RCC 7860 (cell line): ENCODE data around the gene ALDH16A1.

ENCODE experiments used
- DNase-seq: peaks from one replicate; pipeline ENCODE4 v3.0.0-alpha.2; 2015; ENCODE audit warnings: low spot score
- FAIRE-seq: peaks from 2 replicates; lab custom pipeline; 2012; peaks lifted over from hg19 to GRCh38; lab: Jason Lieb, UNC

The ALDH16A1 gene

DNA sequence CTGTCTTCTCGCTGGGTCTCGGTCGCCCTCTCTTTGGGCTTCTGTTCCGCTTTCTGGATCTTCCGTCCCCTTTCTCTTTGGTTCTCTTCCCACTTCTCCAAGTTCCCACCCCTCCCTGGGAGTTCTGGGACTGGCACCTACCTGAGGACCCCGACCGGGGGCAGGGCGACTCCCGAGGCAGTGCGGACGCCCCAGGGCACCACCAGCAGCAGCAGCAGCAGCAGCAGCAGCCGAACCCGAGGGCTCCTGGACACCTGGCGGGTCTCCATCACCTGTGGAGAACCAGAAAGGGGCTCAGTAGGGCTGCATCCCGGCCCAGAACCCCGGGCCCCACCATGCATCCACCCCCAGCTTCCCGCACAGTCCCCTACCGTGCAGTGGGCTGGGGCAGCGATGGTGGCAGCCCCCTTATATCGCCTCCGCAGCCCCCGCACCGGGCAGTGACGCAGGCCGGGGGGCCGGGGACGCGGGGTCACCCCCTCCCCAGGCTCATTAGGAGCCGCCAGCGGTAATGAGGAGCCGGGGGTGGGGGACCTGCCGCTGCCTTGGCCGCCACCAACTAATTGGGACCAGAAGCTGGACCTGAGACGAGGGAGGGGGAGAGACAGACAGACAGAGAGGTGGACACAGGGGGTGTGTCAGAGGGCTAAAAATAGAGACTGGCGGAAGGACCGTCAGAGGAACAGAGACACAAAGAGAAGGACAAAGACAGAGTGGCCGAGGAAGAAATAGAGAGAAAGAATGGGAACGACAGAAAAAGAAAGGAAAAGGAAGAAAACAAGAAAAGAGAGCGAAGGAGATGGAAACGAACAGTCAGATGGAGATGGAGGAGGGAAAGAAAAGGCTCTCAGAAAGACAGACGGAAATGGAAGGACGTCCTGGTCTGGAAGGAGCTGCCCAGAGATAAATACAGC, 29.7 kb upstream of the ALDH16A1 start, which contains the start of gene PTH2:
Gene PTH2 (minus strand): TSS at position 371 of the 914 bp plus-strand sequence. CDS start 102 bp downstream, at position 269.
- FAIRE-seq (no peak), DNase-seq (no peak)

- DNase-seq: no peak
- FAIRE-seq: no peak
Observed at GRCh38 chr19:49423985-49424303, 29.1 kb upstream of the ALDH16A1 start.

DNA sequence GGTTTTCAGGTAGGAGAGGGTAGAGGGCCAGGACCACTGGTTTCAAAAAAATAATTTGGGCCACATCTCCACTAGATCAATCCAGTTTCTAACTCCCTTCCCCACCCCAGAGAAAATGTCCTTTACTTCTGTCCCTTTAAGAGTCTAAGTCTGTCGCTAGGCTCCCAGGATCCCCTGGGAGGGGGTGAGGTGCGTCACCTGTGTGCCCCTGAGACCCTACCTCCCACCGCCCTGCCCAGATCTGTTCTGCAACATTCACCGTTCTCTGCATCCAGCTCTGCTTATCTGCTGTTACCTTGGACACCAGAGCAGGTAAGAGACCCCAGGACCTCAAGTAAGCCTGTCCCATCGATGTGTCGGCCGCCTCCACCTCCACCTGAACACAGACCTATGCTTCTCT, 27.8 kb upstream of the ALDH16A1 start, which contains the start of gene GFY:
Gene GFY (plus strand): TSS at position 211 of the 400 bp plus-strand sequence. CDS start 1,043 bp downstream, outside the sequence.
- FAIRE-seq (no peak), DNase-seq (no peak)

- FAIRE-seq (no peak), DNase-seq (no peak)
Observed at GRCh38 chr19:49425922-49426592, 27.0 kb upstream of the ALDH16A1 start.

- FAIRE-seq: no peak
- DNase-seq: no peak
Observed at GRCh38 chr19:49427339-49427738, 25.7 kb upstream of the ALDH16A1 start.

DNA sequence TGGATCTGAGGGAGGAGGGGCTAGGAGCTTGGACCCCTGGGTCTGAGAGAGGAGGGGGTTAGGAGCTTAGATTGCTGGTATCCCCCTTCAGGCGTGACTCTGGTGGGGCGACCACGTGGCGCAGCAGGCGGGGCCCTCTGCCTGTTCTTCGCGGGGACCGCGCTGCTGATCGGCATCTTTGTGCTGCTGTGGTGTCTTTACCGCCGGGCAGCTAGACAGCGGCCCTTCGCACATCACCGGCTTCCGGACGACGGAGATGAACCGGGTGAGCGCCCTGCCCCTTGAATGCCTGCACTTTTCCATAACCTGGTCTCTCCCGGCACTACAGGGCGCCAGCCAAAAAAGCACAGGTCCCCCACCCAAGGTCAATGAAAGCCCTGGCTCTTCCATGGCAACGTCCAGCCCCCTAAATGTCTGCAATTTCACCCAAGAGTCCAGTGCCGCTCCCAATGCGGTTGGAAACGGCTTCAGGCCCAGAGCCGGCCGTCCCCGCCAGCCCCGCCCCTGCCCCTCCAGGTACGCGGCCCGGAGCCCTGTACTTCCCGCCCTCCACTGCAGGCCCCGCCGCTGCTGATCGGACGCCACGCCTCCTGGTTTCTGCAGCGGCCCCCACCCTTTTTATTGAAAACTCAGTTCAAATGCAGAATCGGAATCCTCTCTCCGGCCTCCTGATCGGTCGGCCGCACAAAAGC, 25.0 kb upstream of the ALDH16A1 start:
- no peak for FAIRE-seq

GRCh38 chr19:49428547-49429451, 24.2 kb upstream of the ALDH16A1 start:
- no peak for DNase-seq
- FAIRE-seq: no peak

More for the DNA sequence above, 25.0 kb upstream of the ALDH16A1 start:
- no peak for DNase-seq

GRCh38 chr19:49430172-49430677, 22.8 kb upstream of the ALDH16A1 start:
- FAIRE-seq (no peak), DNase-seq (no peak)

DNA sequence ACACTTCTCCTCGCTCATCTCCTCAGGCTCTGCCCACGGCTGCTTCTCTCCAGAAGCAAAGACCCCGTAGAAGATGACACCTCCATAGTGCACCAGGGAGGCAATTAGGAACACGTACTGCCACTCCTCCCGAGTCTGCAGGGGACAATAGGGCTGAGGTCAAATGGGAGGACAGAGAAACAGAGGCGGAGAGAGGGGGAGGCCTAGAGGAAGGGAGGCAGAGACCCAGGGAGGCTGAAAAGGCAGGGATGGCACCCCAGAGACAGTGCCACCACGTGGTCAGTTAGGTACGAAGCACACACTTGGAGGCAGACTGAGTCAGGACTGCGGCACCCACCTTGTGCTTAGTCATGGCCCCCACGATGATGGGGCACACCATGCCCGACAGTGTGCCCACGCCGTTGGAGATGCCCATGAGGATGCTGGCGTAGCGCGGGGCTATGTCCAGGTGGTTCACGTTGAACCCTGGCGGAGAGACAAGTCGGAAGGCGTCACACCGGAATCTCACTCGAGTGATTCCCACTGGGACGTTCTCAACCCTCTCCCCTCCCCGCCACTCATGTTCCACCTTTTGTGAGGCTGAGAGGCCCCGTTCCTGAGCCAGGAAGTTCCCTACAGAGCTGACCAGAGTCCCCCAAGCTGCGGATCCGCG, 22.2 kb upstream of the ALDH16A1 start:
- FAIRE-seq (no peak), DNase-seq (no peak)

DNA sequence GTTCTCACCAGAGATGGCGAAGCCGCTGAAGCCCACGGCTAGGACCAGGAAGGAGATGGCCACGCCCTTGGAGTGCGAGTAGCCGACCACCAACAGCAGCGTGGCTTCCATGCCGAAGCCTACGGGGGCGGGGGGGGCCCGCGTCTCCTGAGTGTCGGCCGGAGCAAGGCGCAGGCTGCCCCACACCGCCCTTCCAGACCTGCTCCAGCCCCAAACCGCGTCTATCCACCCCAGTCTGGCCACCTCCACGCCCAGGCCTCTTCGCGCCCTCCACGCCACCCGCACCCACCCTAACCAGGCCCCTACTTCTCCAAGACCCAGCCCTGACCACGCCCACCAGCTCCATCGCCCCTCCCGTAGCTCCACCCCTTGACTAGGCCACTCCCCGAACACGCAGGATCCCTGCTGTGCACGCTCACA, 21.7 kb upstream of the ALDH16A1 start:
- DNase-seq: no peak
- FAIRE-seq: no peak

GRCh38 chr19:49432141-49433073, 20.6 kb upstream of the ALDH16A1 start:
- no peak for FAIRE-seq
- DNase-seq: no peak

DNA sequence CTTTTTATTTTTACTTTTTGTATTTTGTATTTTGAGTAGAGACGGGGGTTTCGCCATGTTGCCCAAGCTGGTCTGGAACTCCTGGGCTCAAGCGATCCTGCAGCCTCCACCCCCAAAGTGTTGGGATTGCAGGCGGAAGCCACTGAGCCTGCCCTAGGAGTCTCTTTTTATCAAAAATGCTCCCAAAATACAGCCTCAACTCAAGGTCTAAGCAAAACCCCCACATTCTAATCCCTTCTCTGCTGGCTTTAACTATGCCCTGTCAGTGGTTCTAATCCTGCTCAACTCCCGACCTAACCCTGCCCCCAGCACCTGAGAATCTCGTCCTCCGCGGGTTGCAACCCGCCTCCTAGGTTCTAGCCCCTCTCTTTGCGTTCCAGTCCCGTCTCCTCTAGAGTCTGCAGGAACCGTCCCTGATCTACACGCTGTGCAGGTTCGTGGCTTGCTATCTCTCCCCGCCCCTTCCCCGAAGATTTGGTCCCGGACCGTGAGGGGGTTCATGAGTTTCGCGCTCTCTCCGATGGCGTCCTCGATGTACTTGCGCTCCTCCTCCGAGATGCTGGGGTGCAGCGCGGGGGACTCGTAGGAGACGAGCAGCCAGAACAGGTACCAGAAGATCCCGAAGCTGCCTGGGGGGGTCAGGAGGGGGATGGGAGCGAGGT, 19.7 kb upstream of the ALDH16A1 start:
- no peak for DNase-seq
- FAIRE-seq: no peak

DNA sequence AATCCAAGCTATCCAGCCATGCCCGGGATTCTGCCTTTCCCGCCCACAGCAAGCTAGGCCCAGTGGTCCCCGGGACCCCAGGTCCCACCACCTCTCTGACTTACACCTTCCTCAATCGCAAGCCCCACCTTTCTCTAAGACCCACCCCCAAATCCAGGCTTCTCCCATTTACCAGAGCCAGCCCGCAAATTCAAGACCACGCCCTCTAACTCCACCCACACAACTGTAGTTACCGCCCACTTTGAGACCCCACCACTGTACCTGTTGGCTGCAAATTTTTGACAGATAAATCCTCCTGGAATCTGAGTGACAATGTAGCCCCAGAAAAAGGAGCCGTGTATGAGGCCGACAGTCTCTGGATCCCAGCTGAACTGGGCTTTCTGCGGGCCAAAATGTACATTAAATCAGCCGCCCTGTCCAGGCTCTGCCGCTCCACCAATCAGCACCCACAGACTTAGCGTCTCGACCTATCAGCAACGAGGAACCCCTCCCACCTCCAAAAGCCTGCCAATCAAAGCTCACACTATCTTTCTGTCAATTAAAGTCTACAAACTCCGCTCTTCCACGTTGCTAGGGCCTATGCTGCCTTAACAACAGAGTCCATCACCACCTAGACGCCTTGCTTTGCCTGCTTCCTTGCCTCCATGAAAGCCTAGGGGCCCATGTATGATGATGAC, 18.0 kb upstream of the ALDH16A1 start:
- DNase-seq: no peak
- no peak for FAIRE-seq

DNA sequence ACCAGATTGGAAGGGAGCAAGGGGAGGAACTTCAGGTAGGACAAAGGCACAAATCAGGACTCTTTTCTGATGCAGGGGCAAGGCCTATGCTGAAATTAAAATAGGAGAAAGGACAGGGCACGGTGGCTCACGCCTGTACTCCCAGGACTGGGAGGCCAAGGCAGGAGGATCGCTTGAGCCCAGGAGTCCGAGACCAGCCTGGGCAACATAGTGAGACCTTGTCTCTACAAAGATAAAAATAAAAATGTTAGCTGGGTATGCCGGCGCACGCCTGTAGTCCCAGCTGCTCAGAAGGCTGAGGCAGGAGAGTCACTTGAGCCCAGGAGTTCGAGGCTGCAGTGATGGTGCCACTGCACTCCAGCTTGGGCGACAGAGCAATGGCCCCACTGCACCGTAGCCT, 17.4 kb upstream of the ALDH16A1 start:
- FAIRE-seq: no peak
- DNase-seq: no peak

DNA sequence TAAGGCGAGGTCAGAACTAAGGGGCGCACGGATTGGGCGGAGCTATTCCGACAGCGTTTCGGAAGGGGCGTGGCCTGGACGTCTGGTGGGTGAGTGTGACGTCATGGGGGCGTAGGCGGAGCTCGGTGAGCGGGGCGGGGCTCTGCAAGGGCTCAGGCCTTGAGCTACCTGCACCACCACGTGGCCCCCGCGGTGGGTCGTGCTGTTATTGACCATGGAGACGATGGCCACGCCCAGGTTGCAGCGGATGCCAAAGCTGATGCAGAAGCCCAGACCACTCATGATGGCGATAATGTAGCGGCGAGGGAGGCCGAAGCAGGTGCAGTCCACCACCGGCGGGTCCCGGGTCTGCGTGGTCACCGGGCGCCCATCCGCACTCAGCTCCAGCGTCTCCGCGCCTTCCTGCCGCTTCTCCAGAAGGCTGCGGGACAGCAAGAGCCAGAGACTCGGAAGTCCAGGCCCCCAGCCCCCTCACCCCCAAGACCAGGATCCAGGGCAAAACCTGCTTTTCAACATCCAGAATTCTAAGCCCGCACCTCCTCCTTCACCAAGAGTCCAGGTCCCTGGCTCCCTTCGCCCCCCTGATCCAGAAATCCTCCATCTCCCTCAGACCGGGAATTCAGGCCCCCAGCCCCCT, 16.5 kb upstream of the ALDH16A1 start:
- no peak for DNase-seq

GRCh38 chr19:49437231-49437630, 15.8 kb upstream of the ALDH16A1 start:
- DNase-seq: no peak
- FAIRE-seq: no peak

More for the DNA sequence above, 16.5 kb upstream of the ALDH16A1 start:
- no peak for FAIRE-seq

- DNase-seq: no peak
- no peak for FAIRE-seq
Observed at GRCh38 chr19:49438261-49438660, 14.8 kb upstream of the ALDH16A1 start.
